ENCODE measurements around the gene FAM174B.
A peak's percentile ranks its signal among the peaks of the same experiment; 100 is the strongest.

FAM174B gene

GRCh38 chr15:92655178-92655995 is at the start of gene FAM174B:
FAM174B (minus strand) TSS chr15:92655775.
- peak in 1 of 2 donors; percentile 9 for DNase-seq

GRCh38 chr15:92696096-92696495 is 40.5 kb upstream of the FAM174B start:
- DNase-seq: no peak

DNA sequence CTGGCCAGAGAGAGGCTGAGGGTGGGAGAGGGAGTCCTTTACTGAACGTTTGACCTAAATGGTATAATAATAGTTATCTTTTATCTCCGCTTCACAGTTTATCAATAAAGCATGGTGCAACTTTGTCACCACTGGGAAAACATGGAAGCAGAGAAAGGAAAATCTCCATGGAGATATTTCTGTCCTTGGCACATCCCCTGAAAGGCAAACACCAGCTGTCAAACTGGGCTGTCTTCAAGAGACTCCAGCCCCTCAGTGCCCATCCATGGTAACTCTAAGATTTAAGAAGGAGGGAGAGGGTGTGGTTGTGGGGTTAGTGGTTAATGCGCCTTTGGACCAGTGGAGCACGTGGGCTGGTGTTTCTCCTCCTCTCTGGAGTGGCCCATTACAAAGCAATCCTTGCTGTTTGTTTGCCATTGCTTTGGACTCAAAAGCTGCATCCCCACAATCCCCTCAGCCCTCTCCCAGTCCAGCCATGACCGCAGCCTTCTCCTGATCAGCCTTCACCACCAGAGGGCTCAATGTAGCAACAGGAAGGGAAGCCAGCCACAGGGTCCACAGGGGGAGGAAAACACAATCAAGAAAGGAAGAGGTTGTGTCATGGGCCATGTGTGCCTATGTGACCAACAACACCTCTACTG is 38.2 kb upstream of the FAM174B start:
- no peak for DNase-seq

DNA sequence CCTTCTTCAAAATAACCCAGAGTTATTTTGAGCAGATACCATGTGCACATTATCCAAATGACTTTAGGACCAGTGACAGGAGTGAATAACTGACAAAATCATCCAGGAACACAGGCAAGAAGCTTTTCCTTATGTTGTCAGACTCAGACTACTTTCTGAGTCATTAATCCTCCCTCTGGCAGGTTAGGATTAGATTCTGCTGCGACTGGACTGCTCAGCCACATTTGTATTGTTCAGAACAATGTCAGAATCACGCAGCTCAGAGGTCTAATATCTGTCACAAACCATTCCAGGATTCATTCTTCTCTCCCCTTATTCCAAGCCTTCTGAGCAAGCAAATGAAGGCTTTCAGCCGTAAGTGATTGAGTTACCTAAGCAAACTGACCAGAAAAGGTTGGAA is 34.8 kb upstream of the FAM174B start:
- no peak for DNase-seq

- DNase-seq: no peak
These were observed 32.2 kb upstream of the FAM174B start for GRCh38 chr15:92687746-92688145.

DNA sequence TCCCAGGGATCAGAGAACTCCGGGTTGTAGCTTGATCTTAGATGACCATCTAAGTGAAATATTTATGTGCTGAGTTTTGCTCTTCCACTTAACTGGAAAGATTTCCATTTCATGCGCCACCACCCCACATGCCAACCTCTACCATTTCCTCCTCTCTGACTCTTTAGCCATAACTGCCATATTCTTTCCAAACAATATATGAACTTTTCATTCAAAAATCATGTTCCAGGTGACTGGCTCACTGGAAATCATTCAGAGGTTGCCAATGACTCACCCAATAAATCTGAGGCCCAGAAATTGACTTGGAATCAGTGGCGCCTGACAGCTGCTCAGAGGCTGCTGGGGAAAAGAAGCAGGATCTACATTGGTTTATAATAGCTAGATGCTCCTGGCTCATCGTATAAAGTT is 31.6 kb upstream of the FAM174B start:
- DNase-seq: no peak

GRCh38 chr15:92683511-92683834 is 27.9 kb upstream of the FAM174B start:
- no peak for DNase-seq

DNA sequence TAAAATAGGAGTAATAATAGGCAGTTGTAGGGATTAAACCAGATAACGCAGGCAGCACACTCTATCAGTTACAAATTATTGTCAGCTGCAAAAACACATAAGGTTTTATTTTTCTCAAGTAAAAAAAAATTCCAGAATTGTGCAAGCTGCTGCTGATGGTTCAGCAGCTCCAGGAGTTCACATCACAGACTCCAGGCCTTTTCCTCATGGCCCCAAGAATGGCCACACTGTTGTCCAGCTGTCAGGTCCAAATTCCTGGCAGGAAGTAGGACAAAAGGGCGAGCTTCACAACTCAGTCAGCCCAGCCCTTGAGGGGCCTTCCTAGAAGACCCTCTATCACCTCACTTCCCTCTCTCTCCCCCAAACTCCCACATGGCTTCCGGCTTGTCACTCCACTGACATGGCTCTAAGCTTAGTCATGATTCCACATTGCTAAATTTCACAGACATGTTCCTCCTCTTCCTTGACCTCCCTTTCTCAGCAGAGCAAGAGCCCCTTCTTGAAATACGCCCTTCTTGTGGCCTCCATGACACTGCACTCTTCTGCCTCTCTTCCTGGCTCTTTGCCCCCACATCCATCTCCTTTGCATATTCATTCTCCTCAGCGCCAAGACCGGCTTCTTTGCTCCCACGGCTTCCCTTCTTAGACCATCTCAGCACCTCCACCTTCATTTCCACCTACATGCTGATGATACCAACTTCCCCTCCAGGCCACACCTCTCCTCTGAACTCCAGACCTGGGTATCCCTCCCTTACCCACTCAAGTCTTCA is 27.4 kb upstream of the FAM174B start:
- DNase-seq: no peak

DNA sequence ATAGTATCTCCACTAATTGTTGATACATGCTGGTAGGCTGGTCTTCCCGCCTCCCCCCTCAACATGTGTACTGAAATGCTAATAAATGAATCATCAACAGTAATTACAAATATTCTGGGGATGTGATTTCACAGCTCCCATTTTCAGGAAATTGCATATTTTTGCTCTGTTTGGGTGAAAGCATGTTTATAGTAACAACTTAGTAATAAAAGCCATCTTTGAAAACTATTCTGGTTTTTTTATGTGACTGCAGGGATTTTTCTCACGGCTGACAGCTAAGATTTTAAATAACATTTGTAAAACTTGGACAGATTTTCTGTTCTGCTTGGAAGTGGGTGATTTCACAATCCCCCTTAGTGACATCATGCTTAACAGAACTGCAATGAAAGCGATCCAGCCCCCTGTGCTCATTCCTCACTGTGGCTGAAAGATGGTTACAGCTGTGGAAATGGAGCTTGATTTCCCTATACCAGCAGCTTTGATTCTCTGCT is 25.6 kb upstream of the FAM174B start:
- DNase-seq: no peak

DNA sequence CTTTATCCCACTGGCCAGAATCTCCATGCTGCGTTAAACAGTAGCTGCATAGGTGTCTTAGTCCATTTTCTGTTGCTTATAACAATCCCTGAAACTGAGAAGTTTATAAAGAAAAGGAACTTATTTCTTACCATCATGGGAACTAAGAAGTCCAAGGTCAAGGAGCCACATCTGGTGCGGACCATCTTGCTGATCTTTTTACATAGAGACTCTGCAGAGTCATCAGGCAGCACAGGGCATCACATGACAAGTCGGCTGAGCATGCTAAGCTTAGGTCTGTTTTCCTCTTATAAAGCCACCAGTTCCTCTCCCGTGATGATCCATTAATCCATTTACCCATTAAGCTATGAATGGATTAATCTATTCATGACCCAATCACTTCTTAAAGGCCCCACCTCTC is 22.4 kb upstream of the FAM174B start:
- no peak for DNase-seq

- no peak for DNase-seq
These were observed 21.0 kb upstream of the FAM174B start for GRCh38 chr15:92676561-92676960.

DNA sequence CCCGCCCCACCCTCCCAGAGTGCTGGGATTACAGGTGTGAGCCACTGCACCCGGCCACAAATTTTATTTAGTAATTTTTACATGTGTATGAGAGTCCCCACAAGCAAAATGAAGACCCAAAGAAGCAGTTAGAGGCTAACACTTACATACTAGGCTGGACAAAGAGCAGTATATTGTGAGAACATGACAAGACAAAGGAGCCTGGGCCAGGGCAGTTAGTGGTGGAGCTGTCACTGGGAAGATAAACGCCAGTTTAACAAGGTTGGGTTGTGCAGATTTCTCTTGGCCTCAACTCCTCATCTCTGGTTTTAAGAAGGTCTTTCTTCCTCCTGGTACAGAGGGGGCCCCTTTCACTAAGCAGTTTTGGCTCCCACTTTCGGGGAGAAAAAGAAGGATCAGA is 19.9 kb upstream of the FAM174B start:
- DNase-seq: no peak

- no peak for DNase-seq
These were observed 18.8 kb upstream of the FAM174B start for GRCh38 chr15:92674347-92674746.

- no peak for DNase-seq
These were observed 16.5 kb upstream of the FAM174B start for GRCh38 chr15:92672102-92672501.

GRCh38 chr15:92671406-92671805 is 15.8 kb upstream of the FAM174B start:
- no peak for DNase-seq

GRCh38 chr15:92670621-92671020 is 15.0 kb upstream of the FAM174B start:
- no peak for DNase-seq

DNA sequence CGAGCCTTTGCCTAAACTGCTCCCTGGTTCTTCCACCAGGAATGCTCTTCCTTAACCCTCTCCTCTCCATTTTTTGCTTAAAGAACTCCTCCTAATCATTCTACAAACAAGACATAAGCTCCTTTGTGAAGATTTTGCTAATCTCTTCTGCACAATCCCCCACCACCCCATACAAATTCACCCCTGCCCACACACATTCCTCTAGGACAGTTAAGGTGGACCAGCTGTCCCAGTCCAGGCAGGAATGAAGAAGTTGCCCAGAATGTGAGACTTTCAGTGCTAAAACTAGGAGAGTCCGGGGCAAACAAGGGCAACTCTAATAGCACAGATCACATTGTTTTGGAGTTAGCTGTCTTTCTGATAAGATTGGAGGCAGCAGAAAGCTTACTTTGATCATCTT is 13.9 kb upstream of the FAM174B start:
- no peak for DNase-seq

GRCh38 chr15:92668620-92669019 is 13.0 kb upstream of the FAM174B start:
- no peak for DNase-seq

GRCh38 chr15:92667970-92668485 is 12.5 kb upstream of the FAM174B start:
- no peak for DNase-seq

DNA sequence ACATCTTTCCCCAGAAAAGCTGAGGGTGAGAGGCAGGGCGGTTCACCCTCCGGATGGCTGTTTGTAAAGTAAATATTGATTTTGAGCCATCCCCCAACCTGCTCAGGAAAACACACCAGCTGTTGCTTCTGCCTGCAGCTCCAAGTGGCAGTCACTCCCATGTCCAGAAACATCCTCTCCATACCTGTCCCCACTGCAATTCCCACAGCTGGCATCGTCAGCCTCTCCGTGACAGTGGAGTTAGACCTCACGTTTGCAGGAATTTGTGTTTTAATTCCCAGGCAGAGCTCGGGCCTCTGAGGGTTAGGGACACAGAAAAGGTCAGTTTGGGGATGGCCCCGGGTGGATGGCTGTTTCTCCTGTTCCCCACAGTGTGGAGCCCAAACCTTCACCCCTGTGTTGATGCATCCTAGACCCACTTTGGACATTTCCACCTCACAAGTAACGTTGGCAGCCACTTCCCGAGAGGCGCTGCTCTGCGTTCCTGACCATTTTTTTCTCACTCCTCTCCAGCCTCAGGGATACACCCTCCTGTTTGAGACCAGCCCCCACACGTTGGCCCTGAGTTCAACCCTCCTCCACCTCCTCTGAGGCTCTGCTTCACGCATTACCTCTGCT is 11.8 kb upstream of the FAM174B start:
- no peak for DNase-seq

DNA sequence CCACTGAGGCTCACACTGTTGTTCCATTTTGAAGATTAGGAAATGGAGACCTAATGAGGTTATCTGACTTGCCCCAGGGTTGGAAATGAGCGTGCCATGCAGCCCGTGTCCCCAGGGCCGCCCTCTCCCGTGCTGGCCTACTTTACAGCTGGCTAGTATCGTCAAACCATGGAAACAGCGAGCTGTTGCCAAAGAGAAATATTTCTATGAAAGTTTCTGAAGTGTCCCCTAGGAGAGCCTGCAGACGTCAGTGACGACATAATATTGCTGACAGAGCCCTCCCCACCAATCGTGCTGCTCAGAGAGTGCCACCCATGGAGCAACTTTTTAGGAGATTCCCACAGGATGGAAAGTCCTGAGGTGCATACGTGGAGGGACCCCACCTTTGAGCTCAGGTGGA is 11.2 kb upstream of the FAM174B start:
- no peak for DNase-seq

DNA sequence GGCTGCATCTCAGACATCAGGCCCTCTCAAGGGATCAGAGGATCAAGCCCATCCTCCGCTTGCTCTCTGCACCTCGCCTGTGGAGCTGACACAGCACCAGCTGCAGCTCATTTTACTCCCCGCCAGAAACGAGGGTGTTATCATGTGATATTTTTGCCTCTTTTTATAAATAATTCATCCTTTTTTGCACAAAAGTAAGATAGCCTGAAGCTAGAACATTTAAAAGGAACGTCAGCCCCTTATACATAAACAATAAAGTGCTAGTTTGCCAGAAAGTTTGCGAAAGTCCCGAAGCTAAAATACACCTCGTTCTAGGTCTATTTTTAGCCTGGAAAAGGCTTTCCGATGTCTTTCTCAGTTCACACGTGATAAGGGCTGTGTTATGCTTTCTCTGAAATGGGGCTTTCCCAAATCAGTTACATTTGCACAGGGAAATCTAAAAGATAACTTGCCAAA is 9.6 kb upstream of the FAM174B start:
- no peak for DNase-seq
